Thyroid gland (tissue), 4 donors: ENCODE data around the gene OSBPL6. TPM values are rescaled to one million over a fixed set of nuclear protein-coding genes. Genes with fewer than 3 reads are reported as not detected.

Experiments
- DNase-seq, 2 donors: peaks; one replicate each; pipeline ENCODE4 v3.0.0-alpha.2; 2019
- H3K27ac ChIP-seq, 3 donors: fragments of 200-600 bp; sonication (generic); 1 replicate in 2 of 3; 2 replicates in 1 of 3; pipeline ENCODE4 v1.5.1; 2016 to 2019; ENCODE audit warnings: mild to moderate bottlenecking in 1 of 3, moderate library complexity in 1 of 3
- H3K27me3 ChIP-seq: fragments of 200-600 bp; sonication (generic); one replicate; pipeline ENCODE4 v1.5.1; 2019
- H3K36me3 ChIP-seq, 2 donors: fragments of 200-600 bp; sonication (generic); one replicate each; pipeline ENCODE4 v1.5.1; 2016 to 2019
- H3K4me1 ChIP-seq, 2 donors: fragments of 200-600 bp; sonication (generic); one replicate each; pipeline ENCODE4 v1.5.1; 2017 to 2019
- H3K4me3 ChIP-seq, 3 donors: fragments of 200-600 bp; sonication (generic); replicated peaks in 1 of 3; 1 replicate in 2 of 3; 2 replicates in 1 of 3; pipeline ENCODE4 v1.5.1; 2016; ENCODE audit warnings: mild to moderate bottlenecking in 1 of 3
- H3K9me3 ChIP-seq: fragments of 200-600 bp; sonication (generic); one replicate; pipeline ENCODE4 v1.5.1; 2017
- POLR2A ChIP-seq, 2 donors: fragments of 450-650 bp; IDR thresholded peaks; one replicate each; pipeline ENCODE4 v1.6.1; 2017; ENCODE audit warnings: antibody characterized with exemption in 2 of 2, mild to moderate bottlenecking in 2 of 2, moderate library complexity in 1 of 2
- WGBS, 2 donors: methylation state at CpG; one replicate each; pipeline ENCODE4 v1.1.5; 2017; 5-methylcytosine and 5-hydroxymethylcytosine counted together
- intact Hi-C: fragments of 100-400 bp; cut with DNase I; formaldehyde crosslinking; loops from one replicate; pipeline ENCODE4 v1.15.1; 2023
- total RNA-seq, 4 donors: library from RNA; depleted of rRNA; stranded (reverse); fragments of >200 nt; gene quantifications; one replicate each; pipeline ENCODE4 v1.2.3, GENCODE V29; 2016
- TF ChIP-seq, protein P1 (sequence below), 6 experiments: fragments of 200-600 bp in 3 of 6; fragments of 450-650 bp in 3 of 6; sonication (generic) in 3 of 6; IDR thresholded peaks; one replicate each; pipeline ENCODE4 v1.5.1; 2016 to 2019; ENCODE audit warnings: antibody characterized with exemption in 6 of 6, mild to moderate bottlenecking in 2 of 6, inconsistent platforms in 1 of 6, moderate library complexity in 1 of 6

The OSBPL6 gene
- total RNA-seq, 4 donors from 2014 or later: 2.1 to 5.3 (median 3.2) TPM

DNA sequence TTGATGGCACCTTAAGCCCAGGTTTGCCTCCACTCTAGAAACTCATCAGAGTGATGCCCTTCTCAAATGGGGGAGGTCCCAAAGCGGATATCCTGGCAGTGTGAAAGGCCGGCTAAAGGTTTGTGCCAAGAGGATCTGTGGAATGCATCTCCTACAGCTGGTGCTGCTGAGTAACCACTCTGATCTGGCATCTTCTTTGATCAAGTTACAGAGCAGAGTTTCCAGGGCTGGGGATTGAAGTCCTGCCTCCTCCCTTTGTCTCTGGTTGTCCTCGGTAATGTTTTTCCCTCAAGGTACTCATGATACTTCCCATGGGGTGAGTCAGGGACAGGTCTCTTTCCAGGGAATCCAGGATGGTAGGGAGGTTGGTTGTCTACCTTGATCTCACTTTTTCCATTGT is 232.1 kb downstream of the OSBPL6 start:
- H3K4me3 ChIP-seq: no peak overlapping the region
- peaks cover 7 to 10% of the 10 kb centered on the region in 2 donors for H3K36me3 ChIP-seq
- intact Hi-C loops: no loop called here
- H3K9me3 ChIP-seq: no peaks in the 10 kb centered on the region
- H3K4me1 ChIP-seq: no peaks in the 10 kb centered on the region
- WGBS, 2 donors: 89 to 91% methylated on average over 3 of the region's 3 CpGs
- no peak overlapping the region for H3K27ac ChIP-seq
- no peaks in the 10 kb centered on the region for H3K27me3 ChIP-seq
- no peak for DNase-seq
- TF ChIP-seq POLR2A (IDR thresholded peaks at IDR 0.05): no peak
- TF ChIP-seq, protein P1, sequence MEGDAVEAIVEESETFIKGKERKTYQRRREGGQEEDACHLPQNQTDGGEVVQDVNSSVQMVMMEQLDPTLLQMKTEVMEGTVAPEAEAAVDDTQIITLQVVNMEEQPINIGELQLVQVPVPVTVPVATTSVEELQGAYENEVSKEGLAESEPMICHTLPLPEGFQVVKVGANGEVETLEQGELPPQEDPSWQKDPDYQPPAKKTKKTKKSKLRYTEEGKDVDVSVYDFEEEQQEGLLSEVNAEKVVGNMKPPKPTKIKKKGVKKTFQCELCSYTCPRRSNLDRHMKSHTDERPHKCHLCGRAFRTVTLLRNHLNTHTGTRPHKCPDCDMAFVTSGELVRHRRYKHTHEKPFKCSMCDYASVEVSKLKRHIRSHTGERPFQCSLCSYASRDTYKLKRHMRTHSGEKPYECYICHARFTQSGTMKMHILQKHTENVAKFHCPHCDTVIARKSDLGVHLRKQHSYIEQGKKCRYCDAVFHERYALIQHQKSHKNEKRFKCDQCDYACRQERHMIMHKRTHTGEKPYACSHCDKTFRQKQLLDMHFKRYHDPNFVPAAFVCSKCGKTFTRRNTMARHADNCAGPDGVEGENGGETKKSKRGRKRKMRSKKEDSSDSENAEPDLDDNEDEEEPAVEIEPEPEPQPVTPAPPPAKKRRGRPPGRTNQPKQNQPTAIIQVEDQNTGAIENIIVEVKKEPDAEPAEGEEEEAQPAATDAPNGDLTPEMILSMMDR (IDR thresholded peaks at IDR 0.05): no peak

DNA sequence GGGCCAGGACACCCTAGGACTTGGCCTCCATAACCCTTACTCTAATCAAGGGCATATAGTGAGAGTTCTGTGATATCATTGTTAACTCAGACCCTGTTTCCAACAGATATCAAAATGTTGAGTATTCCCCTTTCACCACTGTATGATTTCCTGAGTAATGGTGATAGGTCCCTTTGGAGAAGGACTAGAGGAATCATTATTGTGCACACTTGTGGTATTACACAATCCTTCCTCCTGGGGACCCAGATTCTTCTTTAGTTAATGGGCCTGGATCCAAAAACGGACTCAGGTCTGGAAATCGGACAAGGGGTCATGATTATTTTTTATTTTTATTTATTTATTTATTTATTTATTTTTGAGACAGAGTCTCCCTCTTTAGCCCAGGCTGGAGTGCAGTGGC is 233.1 kb downstream of the OSBPL6 start:
- no peaks in the 10 kb centered on the region for H3K4me1 ChIP-seq
- intact Hi-C loops: no loop called here
- no peak for TF ChIP-seq POLR2A (IDR thresholded peaks at IDR 0.05)
- TF ChIP-seq, protein P1 (IDR thresholded peaks at IDR 0.05): no peak
- H3K4me3 ChIP-seq: no peak overlapping the region
- peaks cover 16 to 21% of the 10 kb centered on the region in 2 donors for H3K36me3 ChIP-seq
- H3K27ac ChIP-seq: no peak overlapping the region
- no peak for DNase-seq
- WGBS, 2 donors: 86 to 90% methylated on average over 2 of the region's 2 CpGs
- no peaks in the 10 kb centered on the region for H3K9me3 ChIP-seq
- H3K27me3 ChIP-seq: no peaks in the 10 kb centered on the region

DNA sequence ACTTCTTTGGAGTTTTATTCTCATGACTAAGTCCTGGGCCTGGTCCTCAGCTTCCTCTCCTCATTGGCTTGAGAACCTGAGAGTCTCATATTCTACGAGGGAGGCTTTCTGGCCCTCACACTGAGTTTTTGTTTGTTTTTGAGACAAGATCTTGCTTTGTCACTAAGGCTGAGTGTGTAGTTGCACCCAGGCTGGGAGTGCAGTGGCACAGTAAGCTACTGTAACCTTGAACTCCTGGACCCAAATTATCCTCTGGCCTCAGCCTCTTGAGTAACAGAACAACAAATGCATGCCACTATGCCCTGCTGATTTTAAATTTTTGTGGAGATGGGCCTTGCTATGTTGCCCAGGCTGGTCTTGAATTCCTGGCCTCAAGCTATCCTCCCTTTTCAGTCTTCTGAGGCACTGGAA is 234.1 kb downstream of the OSBPL6 start:
- peaks cover 20 to 29% of the 10 kb centered on the region in 2 donors for H3K36me3 ChIP-seq
- no peaks in the 10 kb centered on the region for H3K9me3 ChIP-seq
- no peaks in the 10 kb centered on the region for H3K4me1 ChIP-seq
- DNase-seq: no peak
- H3K4me3 ChIP-seq: no peak overlapping the region
- WGBS, 2 donors: 95 to 100% methylated on average over 1 of the region's 1 CpG
- no peak for TF ChIP-seq POLR2A (IDR thresholded peaks at IDR 0.05)
- TF ChIP-seq, protein P1 (IDR thresholded peaks at IDR 0.05): no peak
- no peaks in the 10 kb centered on the region for H3K27me3 ChIP-seq
- H3K27ac ChIP-seq: no peak overlapping the region
- intact Hi-C loops: no loop called here

DNA sequence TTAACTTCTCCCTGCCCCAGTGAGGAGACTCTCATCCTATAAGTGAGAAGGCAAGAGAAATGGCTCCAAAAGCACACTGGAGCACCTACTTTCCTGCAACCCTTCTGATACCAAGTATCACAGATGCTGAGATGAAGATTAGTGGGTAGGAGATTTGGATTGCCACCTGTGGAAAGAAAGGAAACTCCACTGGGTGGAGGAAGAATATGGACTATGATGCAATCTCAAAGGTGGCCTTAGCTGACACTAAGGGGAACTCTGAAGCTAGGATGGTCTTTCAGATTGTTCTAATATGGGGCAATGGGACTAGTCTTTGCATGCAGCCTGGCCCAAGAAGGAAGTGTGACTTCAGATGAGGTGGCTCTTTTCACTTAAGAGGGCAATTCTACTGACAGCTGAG is 235.0 kb downstream of the OSBPL6 start:
- Histone ChIP-seq H3K4me1 (no peaks in the 10 kb centered on the region), H3K9me3 (no peaks in the 10 kb centered on the region), H3K4me3 (no peak overlapping the region), H3K36me3 (peaks cover 29 to 37% of the 10 kb centered on the region in 2 donors), H3K27ac (no peak overlapping the region), H3K27me3 (no peaks in the 10 kb centered on the region)
- intact Hi-C loops: no loop called here
- TF ChIP-seq POLR2A (IDR thresholded peaks at IDR 0.05): no peak
- TF ChIP-seq, protein P1 (IDR thresholded peaks at IDR 0.05): no peak
- no peak for DNase-seq

- no peak for DNase-seq
- no peaks in the 10 kb centered on the region for H3K4me1 ChIP-seq
- no peak overlapping the region for H3K27ac ChIP-seq
- no peaks in the 10 kb centered on the region for H3K9me3 ChIP-seq
- H3K27me3 ChIP-seq: no peaks in the 10 kb centered on the region
- H3K4me3 ChIP-seq: no peak overlapping the region
- 89 to 90% methylated on average over 2 of the region's 2 CpGs for WGBS, 2 donors
- intact Hi-C loops: no loop called here
- H3K36me3 ChIP-seq: peaks cover 39 to 54% of the 10 kb centered on the region in 2 donors
- TF ChIP-seq, protein P1 (IDR thresholded peaks at IDR 0.05): no peak
- no peak for TF ChIP-seq POLR2A (IDR thresholded peaks at IDR 0.05)
Measured at GRCh38 chr2:178436662-178437061, 242.3 kb downstream of the OSBPL6 start.
